ENCODE measurements around the gene COL4A1. TPM values are rescaled to one million over a fixed set of nuclear protein-coding genes. Genes with fewer than 3 reads are reported as not detected.

COL4A1 gene
- total and polyA plus RNA-seq, 2 of the 13 experiments (the other 11 are each of a cell fraction or from before 2014, with no cell fraction given), result not detected

GRCh38 chr13:110261166-110262081 lies 45.5 kb downstream of the COL4A1 start:
- intact Hi-C loops (cut with micrococcal nuclease; ENCODE audit: unreplicated experiment) (no loop called here), in situ Hi-C loops (cut with HindIII; ENCODE audit: extremely low pct_ligation_motif_present, low pct_unique_long_range_greater_than_20kb) (no loop called here)
- H3K4me2 ChIP-seq (ENCODE audit: low read depth, low read length), result no peak overlapping the region
- ChIA-PET CTCF (ENCODE audit: low intra/inter-chr PET ratio, low total read pairs) (no interaction called here), POLR2A (no interaction called here)
- H3K9ac ChIP-seq (ENCODE audit: insufficient read depth, low read depth, low read length), result no peak overlapping the region
- H2AFZ ChIP-seq (ENCODE audit: low read length), result no peak overlapping the region
- H3K79me2 ChIP-seq (ENCODE audit: insufficient read depth, low read length), result no peaks in the 10 kb centered on the region
- no peaks in the 10 kb centered on the region for H3K36me3 ChIP-seq (replicated peaks in 1 of 2; ENCODE audit: control insufficient read depth in 1 of 2, insufficient read depth in 2 of 2, low read length in 2 of 2)
- peaks cover 13% of the 10 kb centered on the region for H3K4me1 ChIP-seq (ENCODE audit: insufficient read depth, low read length)
- H3K4me3 ChIP-seq (replicated peaks in 1 of 3; ENCODE audit: insufficient read depth in 1 of 3, low read depth in 2 of 3, low read length in 3 of 3), result no peak overlapping the region
- no peaks in the 10 kb centered on the region for H4K20me1 ChIP-seq (ENCODE audit: insufficient read depth, low read length)
- BruUV-seq (replicated peaks), result no TSS peak
- FAIRE-seq (no peak), ATAC-seq (no peak), DNase-seq (ENCODE audit: low spot score) (no peak)
- WGBS (ENCODE audit: low lambda C conversion rate), result 78% methylated on average over 12 of the region's 19 CpGs
- peaks cover 0 to 1% of the 10 kb centered on the region in 2 experiments; a peak in 1 of 5 replicates for H3K27me3 ChIP-seq (ENCODE audit: control insufficient read depth in 1 of 2, insufficient read depth in 2 of 2, low read length in 2 of 2)
- no peak overlapping the region for H3K27ac ChIP-seq (ENCODE audit: extremely low read length, insufficient read depth, low read length)
- no peaks in the 10 kb centered on the region for H3K9me3 ChIP-seq (ENCODE audit: low read length)
- TF ChIP-seq GLMP (CRISPR knock-in tag; IDR thresholded peaks at IDR 0.05; ENCODE audit: borderline replicate concordance) (no peak), U2AF2 (IDR thresholded peaks at IDR 0.05; ENCODE audit: low read depth, low read length) (no peak), THYN1 (CRISPR knock-in tag; IDR thresholded peaks at IDR 0.05; ENCODE audit: borderline replicate concordance, low read depth) (no peak), TBL1XR1 (IDR thresholded peaks at IDR 0.05; ENCODE audit: borderline replicate concordance, low read length, partially characterized antibody) (no peak), POLR2AphosphoS5 (IDR thresholded peaks at IDR 0.05; ENCODE audit: low read depth, low read length) (no peak), ZNF18 (CRISPR knock-in tag; IDR thresholded peaks at IDR 0.05; ENCODE audit: insufficient replicate concordance) (no peak), NAIF1 (CRISPR knock-in tag; IDR thresholded peaks at IDR 0.05; ENCODE audit: borderline replicate concordance) (no peak), ZNF710 (CRISPR knock-in tag; IDR thresholded peaks at IDR 0.05; ENCODE audit: borderline replicate concordance) (no peak), ZKSCAN8 (CRISPR knock-in tag; IDR thresholded peaks at IDR 0.05; ENCODE audit: borderline replicate concordance) (no peak), ZFP90 (CRISPR knock-in tag; IDR thresholded peaks at IDR 0.05; ENCODE audit: borderline replicate concordance) (no peak), ZNF446 (CRISPR knock-in tag; IDR thresholded peaks at IDR 0.05) (no peak)
- TF ChIP-seq, protein P1, sequence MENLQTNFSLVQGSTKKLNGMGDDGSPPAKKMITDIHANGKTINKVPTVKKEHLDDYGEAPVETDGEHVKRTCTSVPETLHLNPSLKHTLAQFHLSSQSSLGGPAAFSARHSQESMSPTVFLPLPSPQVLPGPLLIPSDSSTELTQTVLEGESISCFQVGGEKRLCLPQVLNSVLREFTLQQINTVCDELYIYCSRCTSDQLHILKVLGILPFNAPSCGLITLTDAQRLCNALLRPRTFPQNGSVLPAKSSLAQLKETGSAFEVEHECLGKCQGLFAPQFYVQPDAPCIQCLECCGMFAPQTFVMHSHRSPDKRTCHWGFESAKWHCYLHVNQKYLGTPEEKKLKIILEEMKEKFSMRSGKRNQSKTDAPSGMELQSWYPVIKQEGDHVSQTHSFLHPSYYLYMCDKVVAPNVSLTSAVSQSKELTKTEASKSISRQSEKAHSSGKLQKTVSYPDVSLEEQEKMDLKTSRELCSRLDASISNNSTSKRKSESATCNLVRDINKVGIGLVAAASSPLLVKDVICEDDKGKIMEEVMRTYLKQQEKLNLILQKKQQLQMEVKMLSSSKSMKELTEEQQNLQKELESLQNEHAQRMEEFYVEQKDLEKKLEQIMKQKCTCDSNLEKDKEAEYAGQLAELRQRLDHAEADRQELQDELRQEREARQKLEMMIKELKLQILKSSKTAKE (CRISPR knock-in tag; IDR thresholded peaks at IDR 0.05; ENCODE audit: borderline replicate concordance), result no peak
- TF ChIP-seq, protein P2, sequence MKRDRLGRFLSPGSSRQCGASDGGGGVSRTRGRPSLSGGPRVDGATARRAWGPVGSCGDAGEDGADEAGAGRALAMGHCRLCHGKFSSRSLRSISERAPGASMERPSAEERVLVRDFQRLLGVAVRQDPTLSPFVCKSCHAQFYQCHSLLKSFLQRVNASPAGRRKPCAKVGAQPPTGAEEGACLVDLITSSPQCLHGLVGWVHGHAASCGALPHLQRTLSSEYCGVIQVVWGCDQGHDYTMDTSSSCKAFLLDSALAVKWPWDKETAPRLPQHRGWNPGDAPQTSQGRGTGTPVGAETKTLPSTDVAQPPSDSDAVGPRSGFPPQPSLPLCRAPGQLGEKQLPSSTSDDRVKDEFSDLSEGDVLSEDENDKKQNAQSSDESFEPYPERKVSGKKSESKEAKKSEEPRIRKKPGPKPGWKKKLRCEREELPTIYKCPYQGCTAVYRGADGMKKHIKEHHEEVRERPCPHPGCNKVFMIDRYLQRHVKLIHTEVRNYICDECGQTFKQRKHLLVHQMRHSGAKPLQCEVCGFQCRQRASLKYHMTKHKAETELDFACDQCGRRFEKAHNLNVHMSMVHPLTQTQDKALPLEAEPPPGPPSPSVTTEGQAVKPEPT (CRISPR knock-in tag; IDR thresholded peaks at IDR 0.05; ENCODE audit: low read depth), result no peak
